WTC11 (cell line): ENCODE data around the gene SEC22A. TPM values are rescaled to one million over a fixed set of nuclear protein-coding genes. Genes with fewer than 3 reads are reported as not detected.

Experiments used
- ATAC-seq: fragments of 200-7000 bp; cut with Tn5 transposase; 2 replicates; pipeline ENCODE4 v1.10.0; 2021; ENCODE audit warnings: mild to moderate bottlenecking, moderate library complexity
- CTCF ChIA-PET: fragments of 300-600 bp; sonication (Branson Sonifier 250); formaldehyde crosslinking; loops from one replicate; lab custom pipeline; 2021; ENCODE audit warnings: antibody characterized with exemption; lab: Charles Lee
- POLR2A ChIA-PET: fragments of 350-600 bp; sonication (Branson Sonifier 250); formaldehyde crosslinking; loops from one replicate; lab custom pipeline; 2021; ENCODE audit warnings: antibody characterized with exemption; lab: Charles Lee
- DNase-seq: peaks from one replicate; pipeline ENCODE4 v3.0.0; 2021; ENCODE audit warnings: low spot score
- H3K27ac Mint-ChIP-seq: 2 replicates; pipeline ENCODE4 v1.8.0; 2021; ENCODE audit warnings: mixed read lengths
- H3K27me3 Mint-ChIP-seq: 2 replicates; pipeline ENCODE4 v1.8.0; 2021; ENCODE audit warnings: low read depth, mild to moderate bottlenecking, moderate library complexity, mixed read lengths
- H3K36me3 Mint-ChIP-seq: 2 replicates; pipeline ENCODE4 v1.8.0; 2021; ENCODE audit warnings: mixed read lengths
- H3K4me1 Mint-ChIP-seq: 2 replicates; pipeline ENCODE4 v1.8.0; 2022; ENCODE audit warnings: mixed read lengths
- H3K4me3 Mint-ChIP-seq: 2 replicates; pipeline ENCODE4 v1.8.0; 2021; ENCODE audit warnings: mild to moderate bottlenecking, moderate library complexity, mixed read lengths
- H3K9me3 Mint-ChIP-seq: 2 replicates; pipeline ENCODE4 v1.8.0; 2021; ENCODE audit warnings: mixed read lengths
- ATF1 ChIP-seq: sonication (generic); formaldehyde crosslinking; IDR thresholded peaks from 2 replicates; pipeline ENCODE4 v1.8.1; 2023; ENCODE audit warnings: mild to moderate bottlenecking, moderate library complexity, missing genetic modification reagents
- ATF2 ChIP-seq: sonication (generic); formaldehyde crosslinking; IDR thresholded peaks from 2 replicates; pipeline ENCODE4 v1.8.1; 2022; ENCODE audit warnings: low read depth, missing genetic modification reagents, borderline replicate concordance
- CBFB ChIP-seq: sonication (generic); formaldehyde crosslinking; IDR thresholded peaks from 2 replicates; pipeline ENCODE4 v1.8.1; 2022; ENCODE audit warnings: mild to moderate bottlenecking, low read depth, missing genetic modification reagents
- EMX1 ChIP-seq: fragments of 250-450 bp; sonication (Bioruptor Pico); IDR thresholded peaks from 2 replicates; pipeline ENCODE4 v1.8.0; 2021; ENCODE audit warnings: mild to moderate bottlenecking
- GABPB1 ChIP-seq: sonication (generic); formaldehyde crosslinking; IDR thresholded peaks from 2 replicates; pipeline ENCODE4 v1.8.1; 2023; ENCODE audit warnings: mild to moderate bottlenecking, missing genetic modification reagents
- GTF2I ChIP-seq: fragments of 250-450 bp; sonication (Bioruptor Pico); conservative IDR thresholded peaks from 2 replicates; pipeline ENCODE4 v1.4.0; 2021; ENCODE audit warnings: mild to moderate bottlenecking
- HMGA2 ChIP-seq: fragments of 250-450 bp; sonication (Bioruptor Pico); IDR thresholded peaks from 2 replicates; pipeline ENCODE4 v1.4.0; 2021; ENCODE audit warnings: mild to moderate bottlenecking, moderate library complexity
- JUN ChIP-seq: sonication (generic); formaldehyde crosslinking; IDR thresholded peaks from 2 replicates; pipeline ENCODE4 v1.8.0; 2023; ENCODE audit warnings: mild to moderate bottlenecking, missing genetic modification reagents
- MAX ChIP-seq: sonication (generic); formaldehyde crosslinking; IDR thresholded peaks from 2 replicates; pipeline ENCODE4 v1.8.0; 2022; ENCODE audit warnings: mild to moderate bottlenecking, missing genetic modification reagents
- OVOL2 ChIP-seq: fragments of 250-450 bp; sonication (Bioruptor Pico); IDR thresholded peaks from 2 replicates; pipeline ENCODE4 v1.9.0; 2021; ENCODE audit warnings: mild to moderate bottlenecking, borderline replicate concordance
- PRRX2 ChIP-seq: fragments of 250-450 bp; sonication (Bioruptor Pico); IDR thresholded peaks from 2 replicates; pipeline ENCODE4 v1.8.0; 2021; ENCODE audit warnings: mild to moderate bottlenecking
- RORB ChIP-seq: fragments of 250-450 bp; sonication (Bioruptor Pico); IDR thresholded peaks from 2 replicates; pipeline ENCODE4 v1.9.0; 2021; ENCODE audit warnings: mild to moderate bottlenecking
- SOX15 ChIP-seq: fragments of 250-450 bp; sonication (Bioruptor Pico); IDR thresholded peaks from 2 replicates; pipeline ENCODE4 v1.9.0; 2021; ENCODE audit warnings: mild to moderate bottlenecking
- SP1 ChIP-seq: sonication (generic); formaldehyde crosslinking; conservative IDR thresholded peaks from 2 replicates; pipeline ENCODE4 v1.8.1; 2022; ENCODE audit warnings: missing genetic modification reagents
- STAT6 ChIP-seq: sonication (generic); formaldehyde crosslinking; conservative IDR thresholded peaks from 2 replicates; pipeline ENCODE4 v1.8.1; 2023; ENCODE audit warnings: mild to moderate bottlenecking, low read depth, missing genetic modification reagents, moderate library complexity
- ZBTB21 ChIP-seq: sonication (generic); formaldehyde crosslinking; IDR thresholded peaks from 2 replicates; pipeline ENCODE4 v1.8.1; 2023; ENCODE audit warnings: mild to moderate bottlenecking, missing genetic modification reagents, borderline replicate concordance
- ZNF396 ChIP-seq: fragments of 250-450 bp; sonication (Bioruptor Pico); IDR thresholded peaks from 2 replicates; pipeline ENCODE4 v1.8.0; 2021; ENCODE audit warnings: mild to moderate bottlenecking, moderate library complexity, borderline replicate concordance
- ZNF416 ChIP-seq: fragments of 250-450 bp; sonication (Bioruptor Pico); IDR thresholded peaks from 2 replicates; pipeline ENCODE4 v1.9.0; 2021; ENCODE audit warnings: mild to moderate bottlenecking, inconsistent platforms
- ZNF423 ChIP-seq: fragments of 250-450 bp; sonication (Bioruptor Pico); IDR thresholded peaks from 2 replicates; pipeline ENCODE4 v2.1.2; 2022; ENCODE audit warnings: mild to moderate bottlenecking, moderate library complexity
- total RNA-seq: library from RNA; stranded (reverse); gene quantifications from 3 replicates; pipeline ENCODE4 v1.2.3, GENCODE V29; 2021
- TF ChIP-seq, protein P1 (sequence below): sonication (generic); formaldehyde crosslinking; IDR thresholded peaks from 2 replicates; pipeline ENCODE4 v1.8.0; 2023; ENCODE audit warnings: mild to moderate bottlenecking, missing genetic modification reagents
- TF ChIP-seq, protein P2 (sequence below): sonication (generic); formaldehyde crosslinking; IDR thresholded peaks from 2 replicates; pipeline ENCODE4 v1.8.0; 2022; ENCODE audit warnings: mild to moderate bottlenecking, missing genetic modification reagents
- TF ChIP-seq, protein P3 (sequence below): sonication (generic); formaldehyde crosslinking; IDR thresholded peaks from 2 replicates; pipeline ENCODE4 v1.8.0; 2022; ENCODE audit warnings: missing genetic modification reagents

The SEC22A gene
- total RNA-seq, 1 experiment from 2014 or later: 12.6 TPM

GRCh38 chr3:123318374-123318773 lies 116.6 kb downstream of the SEC22A start:
- Mint-ChIP-seq H3K27ac (no peak overlapping the region), H3K9me3 (peaks cover 3% of the 10 kb centered on the region; the same call in 1 of the 2 replicates), H3K36me3 (peaks cover 3% of the 10 kb centered on the region; the same call in 1 of the 2 replicates), H3K4me1 (peaks cover 90% of the 10 kb centered on the region), H3K27me3 (no peaks in the 10 kb centered on the region)
- DNase-seq: no peak
- TF ChIP-seq EMX1 (CRISPR knock-in tag): no peak
- no peak for TF ChIP-seq ATF2 (CRISPR knock-in tag)
- TF ChIP-seq, protein P1, sequence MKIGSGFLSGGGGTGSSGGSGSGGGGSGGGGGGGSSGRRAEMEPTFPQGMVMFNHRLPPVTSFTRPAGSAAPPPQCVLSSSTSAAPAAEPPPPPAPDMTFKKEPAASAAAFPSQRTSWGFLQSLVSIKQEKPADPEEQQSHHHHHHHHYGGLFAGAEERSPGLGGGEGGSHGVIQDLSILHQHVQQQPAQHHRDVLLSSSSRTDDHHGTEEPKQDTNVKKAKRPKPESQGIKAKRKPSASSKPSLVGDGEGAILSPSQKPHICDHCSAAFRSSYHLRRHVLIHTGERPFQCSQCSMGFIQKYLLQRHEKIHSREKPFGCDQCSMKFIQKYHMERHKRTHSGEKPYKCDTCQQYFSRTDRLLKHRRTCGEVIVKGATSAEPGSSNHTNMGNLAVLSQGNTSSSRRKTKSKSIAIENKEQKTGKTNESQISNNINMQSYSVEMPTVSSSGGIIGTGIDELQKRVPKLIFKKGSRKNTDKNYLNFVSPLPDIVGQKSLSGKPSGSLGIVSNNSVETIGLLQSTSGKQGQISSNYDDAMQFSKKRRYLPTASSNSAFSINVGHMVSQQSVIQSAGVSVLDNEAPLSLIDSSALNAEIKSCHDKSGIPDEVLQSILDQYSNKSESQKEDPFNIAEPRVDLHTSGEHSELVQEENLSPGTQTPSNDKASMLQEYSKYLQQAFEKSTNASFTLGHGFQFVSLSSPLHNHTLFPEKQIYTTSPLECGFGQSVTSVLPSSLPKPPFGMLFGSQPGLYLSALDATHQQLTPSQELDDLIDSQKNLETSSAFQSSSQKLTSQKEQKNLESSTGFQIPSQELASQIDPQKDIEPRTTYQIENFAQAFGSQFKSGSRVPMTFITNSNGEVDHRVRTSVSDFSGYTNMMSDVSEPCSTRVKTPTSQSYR: no peak
- no peak for TF ChIP-seq ZNF396 (CRISPR knock-in tag)
- TF ChIP-seq OVOL2: no peak
- TF ChIP-seq ATF1 (CRISPR knock-in tag): no peak
- TF ChIP-seq RORB (CRISPR knock-in tag): no peak
- TF ChIP-seq JUN (CRISPR knock-in tag): no peak
- TF ChIP-seq GTF2I: no peak
- TF ChIP-seq, protein P2, sequence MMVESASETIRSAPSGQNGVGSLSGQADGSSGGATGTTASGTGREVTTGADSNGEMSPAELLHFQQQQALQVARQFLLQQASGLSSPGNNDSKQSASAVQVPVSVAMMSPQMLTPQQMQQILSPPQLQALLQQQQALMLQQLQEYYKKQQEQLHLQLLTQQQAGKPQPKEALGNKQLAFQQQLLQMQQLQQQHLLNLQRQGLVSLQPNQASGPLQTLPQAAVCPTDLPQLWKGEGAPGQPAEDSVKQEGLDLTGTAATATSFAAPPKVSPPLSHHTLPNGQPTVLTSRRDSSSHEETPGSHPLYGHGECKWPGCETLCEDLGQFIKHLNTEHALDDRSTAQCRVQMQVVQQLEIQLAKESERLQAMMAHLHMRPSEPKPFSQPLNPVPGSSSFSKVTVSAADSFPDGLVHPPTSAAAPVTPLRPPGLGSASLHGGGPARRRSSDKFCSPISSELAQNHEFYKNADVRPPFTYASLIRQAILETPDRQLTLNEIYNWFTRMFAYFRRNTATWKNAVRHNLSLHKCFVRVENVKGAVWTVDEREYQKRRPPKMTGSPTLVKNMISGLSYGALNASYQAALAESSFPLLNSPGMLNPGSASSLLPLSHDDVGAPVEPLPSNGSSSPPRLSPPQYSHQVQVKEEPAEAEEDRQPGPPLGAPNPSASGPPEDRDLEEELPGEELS (CRISPR knock-in tag): no peak
- TF ChIP-seq GABPB1 (CRISPR knock-in tag): no peak
- no peak for TF ChIP-seq HMGA2 (CRISPR knock-in tag)
- TF ChIP-seq PRRX2 (CRISPR knock-in tag): no peak
- TF ChIP-seq SOX15 (CRISPR knock-in tag): no peak
- TF ChIP-seq ZNF416 (CRISPR knock-in tag): no peak
- TF ChIP-seq, all 79 proteins: peak for 0
- ChIA-PET CTCF (no interaction called here), POLR2A (no interaction called here)
- ATAC-seq: no peak
- no peak overlapping the region for H3K4me3 Mint-ChIP-seq

DNA sequence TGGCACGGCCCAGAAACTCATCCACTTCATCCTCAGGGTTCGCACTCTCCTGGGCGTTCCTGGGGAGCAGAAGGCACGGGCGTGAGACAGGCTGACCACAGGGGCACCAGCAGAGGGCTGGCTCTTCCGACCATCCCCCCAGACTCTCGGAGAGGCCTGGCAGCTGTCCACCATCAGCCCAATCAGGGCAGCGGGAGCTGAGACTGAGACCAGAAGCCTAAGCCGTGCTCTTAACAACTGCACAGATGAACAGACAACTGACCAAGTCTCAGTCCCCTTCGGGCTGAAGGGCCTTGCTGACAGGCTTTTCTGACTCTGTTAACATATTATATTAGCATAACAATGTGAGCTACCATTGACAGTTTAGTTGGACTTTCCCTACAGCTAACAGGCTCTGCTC lies 118.0 kb downstream of the SEC22A start:
- H3K27ac Mint-ChIP-seq: peak overlapping the region; percentile 88
- TF ChIP-seq ZBTB21 (peak; percentile 60; the same call in 1 of the 2 replicates), ATF2 (CRISPR knock-in tag) (no peak), PRRX2 (CRISPR knock-in tag) (no peak), CBFB (CRISPR knock-in tag) (no peak), MAX (CRISPR knock-in tag) (0 out of 2 replicates have a peak, but pooled peaks have one; percentile 24), SP1 (CRISPR knock-in tag) (no peak), ZNF423 (no peak), STAT6 (no peak)
- TF ChIP-seq, protein P3, sequence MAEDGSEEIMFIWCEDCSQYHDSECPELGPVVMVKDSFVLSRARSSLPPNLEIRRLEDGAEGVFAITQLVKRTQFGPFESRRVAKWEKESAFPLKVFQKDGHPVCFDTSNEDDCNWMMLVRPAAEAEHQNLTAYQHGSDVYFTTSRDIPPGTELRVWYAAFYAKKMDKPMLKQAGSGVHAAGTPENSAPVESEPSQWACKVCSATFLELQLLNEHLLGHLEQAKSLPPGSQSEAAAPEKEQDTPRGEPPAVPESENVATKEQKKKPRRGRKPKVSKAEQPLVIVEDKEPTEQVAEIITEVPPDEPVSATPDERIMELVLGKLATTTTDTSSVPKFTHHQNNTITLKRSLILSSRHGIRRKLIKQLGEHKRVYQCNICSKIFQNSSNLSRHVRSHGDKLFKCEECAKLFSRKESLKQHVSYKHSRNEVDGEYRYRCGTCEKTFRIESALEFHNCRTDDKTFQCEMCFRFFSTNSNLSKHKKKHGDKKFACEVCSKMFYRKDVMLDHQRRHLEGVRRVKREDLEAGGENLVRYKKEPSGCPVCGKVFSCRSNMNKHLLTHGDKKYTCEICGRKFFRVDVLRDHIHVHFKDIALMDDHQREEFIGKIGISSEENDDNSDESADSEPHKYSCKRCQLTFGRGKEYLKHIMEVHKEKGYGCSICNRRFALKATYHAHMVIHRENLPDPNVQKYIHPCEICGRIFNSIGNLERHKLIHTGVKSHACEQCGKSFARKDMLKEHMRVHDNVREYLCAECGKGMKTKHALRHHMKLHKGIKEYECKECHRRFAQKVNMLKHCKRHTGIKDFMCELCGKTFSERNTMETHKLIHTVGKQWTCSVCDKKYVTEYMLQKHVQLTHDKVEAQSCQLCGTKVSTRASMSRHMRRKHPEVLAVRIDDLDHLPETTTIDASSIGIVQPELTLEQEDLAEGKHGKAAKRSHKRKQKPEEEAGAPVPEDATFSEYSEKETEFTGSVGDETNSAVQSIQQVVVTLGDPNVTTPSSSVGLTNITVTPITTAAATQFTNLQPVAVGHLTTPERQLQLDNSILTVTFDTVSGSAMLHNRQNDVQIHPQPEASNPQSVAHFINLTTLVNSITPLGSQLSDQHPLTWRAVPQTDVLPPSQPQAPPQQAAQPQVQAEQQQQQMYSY (CRISPR knock-in tag): no peak

More for the DNA sequence above, 118.0 kb downstream of the SEC22A start:
- peaks cover 80% of the 10 kb centered on the region for H3K4me1 Mint-ChIP-seq
- peaks cover 3% of the 10 kb centered on the region; the same call in 1 of the 2 replicates for H3K9me3 Mint-ChIP-seq
- DNase-seq: peak; percentile 28
- no peaks in the 10 kb centered on the region for H3K27me3 Mint-ChIP-seq
- POLR2A ChIA-PET: no interaction called here
- H3K4me3 Mint-ChIP-seq: peak overlapping the region; percentile 45
- CTCF ChIA-PET: interaction anchor here (0.6 to 2.6 kb wide), 11 partner anchors 10 to 322 kb away, joined by 3 to 10 read pairs (median 4); no protein-coding TSS in a partner anchor
- peaks cover 3% of the 10 kb centered on the region; the same call in 1 of the 2 replicates for H3K36me3 Mint-ChIP-seq
- ATAC-seq: peak; percentile 36
